Activated CD4-positive, alpha-beta T cell treated with anti-CD3 and anti-CD28 coated beads, Interleukin-2, amount 50 U/mL, for 48 hours (primary cell): ENCODE measurements around the gene MRPS27.

Experiments used
- DNase-seq, 2 experiments: peaks; one replicate each; pipeline ENCODE4 v3.0.0-alpha.2; 2020

MRPS27 gene

GRCh38 chr5:72319976-72320752 is at the start of gene MRPS27, which contains the start of gene PTCD2:
MRPS27 (minus strand) TSS chr5:72320240; CDS start chr5:72320221, 19 bp downstream.
PTCD2 (plus strand) TSS chr5:72320373; CDS start chr5:72320383, 10 bp downstream.
- peak; percentile 94 to 96 for DNase-seq

- DNase-seq: no peak
Observed at GRCh38 chr5:72369711-72370110, 49.7 kb upstream of the MRPS27 start.

- DNase-seq: no peak
Observed at GRCh38 chr5:72369301-72369700, 49.3 kb upstream of the MRPS27 start.

- no peak for DNase-seq
Observed at GRCh38 chr5:72368271-72368670, 48.2 kb upstream of the MRPS27 start.

DNA sequence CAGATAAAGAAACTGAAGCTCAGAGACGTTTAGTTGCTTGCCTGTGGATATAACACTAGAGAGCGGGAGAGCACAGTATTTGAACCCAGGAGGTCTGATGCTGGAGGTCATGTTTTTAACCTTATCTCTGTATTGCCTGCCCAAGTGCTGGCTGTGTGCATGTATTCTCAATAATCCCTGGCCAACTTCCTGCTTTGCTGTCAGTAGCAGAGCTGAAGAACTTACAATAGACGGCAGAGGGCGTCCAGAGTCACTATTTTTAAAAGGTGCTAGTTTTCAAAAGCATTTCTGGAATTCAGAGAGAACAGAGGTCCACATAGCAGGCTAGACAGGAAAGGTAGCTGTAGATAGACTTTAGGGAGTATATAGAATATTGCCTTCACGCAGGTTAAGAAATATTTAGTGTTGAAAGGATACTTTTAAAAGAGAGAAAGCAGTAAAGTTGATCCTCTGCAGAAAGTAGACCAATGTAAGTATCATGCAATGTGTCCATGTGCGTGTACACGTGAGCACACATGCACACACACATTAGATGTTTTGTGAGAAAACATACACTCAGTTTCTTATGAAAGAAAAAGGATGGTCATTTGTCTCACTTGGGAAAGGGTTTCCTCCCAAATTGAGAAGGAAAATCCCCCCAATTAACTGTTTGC is 46.4 kb upstream of the MRPS27 start:
- peak; percentile 13 to 36 for DNase-seq

DNA sequence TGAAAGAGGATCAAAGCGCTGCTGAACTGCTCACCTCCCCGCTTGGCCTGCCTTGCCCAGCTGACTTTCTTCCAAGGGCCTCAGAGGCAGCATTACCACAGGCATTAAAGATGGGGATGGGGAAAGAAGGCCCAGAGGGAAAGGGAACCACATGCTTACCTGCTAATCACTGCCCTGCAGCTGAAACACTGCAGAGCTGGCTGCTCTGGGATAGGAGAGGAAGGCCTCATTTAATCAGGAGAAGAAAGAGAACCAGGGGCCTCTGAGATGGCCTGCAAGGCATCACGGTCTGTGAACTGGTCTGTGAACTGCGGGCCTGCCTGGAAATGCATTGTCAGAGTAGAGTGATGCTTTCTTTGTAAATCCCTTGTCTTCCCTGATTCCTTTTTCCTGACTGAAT is 44.9 kb upstream of the MRPS27 start:
- no peak for DNase-seq

- no peak for DNase-seq
Observed at GRCh38 chr5:72364171-72364570, 44.1 kb upstream of the MRPS27 start.

DNA sequence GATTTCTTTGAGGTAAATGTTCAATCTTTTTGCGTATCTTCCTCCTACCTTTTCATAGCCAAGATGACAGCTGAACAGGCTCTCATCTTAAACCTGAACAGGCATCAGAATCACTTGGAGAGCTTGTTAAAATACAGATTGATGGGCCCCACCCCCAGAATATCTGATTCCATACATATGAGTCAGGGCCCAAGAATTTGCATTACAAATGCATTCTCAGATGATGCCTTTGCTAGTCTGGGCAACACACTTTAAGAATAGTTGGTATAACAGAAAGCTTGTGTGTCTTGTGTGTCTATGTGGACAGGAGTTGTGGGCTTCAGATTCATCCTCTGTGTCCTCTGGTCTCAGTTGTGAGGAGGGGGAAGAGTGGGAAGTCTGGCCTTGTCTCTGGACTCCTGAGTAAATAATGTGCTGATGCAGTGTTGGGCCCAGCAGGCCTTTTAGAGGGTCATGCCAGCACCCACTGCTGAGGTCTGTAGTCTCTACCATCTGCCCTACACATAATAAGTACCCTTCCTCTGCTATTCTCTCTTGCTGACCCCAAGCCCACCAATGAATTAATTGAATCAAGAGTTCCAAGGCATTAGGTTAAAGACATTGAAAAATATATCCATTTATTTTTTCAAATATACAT is 43.2 kb upstream of the MRPS27 start:
- no peak for DNase-seq

- no peak for DNase-seq
Observed at GRCh38 chr5:72359886-72360285, 39.8 kb upstream of the MRPS27 start.

DNA sequence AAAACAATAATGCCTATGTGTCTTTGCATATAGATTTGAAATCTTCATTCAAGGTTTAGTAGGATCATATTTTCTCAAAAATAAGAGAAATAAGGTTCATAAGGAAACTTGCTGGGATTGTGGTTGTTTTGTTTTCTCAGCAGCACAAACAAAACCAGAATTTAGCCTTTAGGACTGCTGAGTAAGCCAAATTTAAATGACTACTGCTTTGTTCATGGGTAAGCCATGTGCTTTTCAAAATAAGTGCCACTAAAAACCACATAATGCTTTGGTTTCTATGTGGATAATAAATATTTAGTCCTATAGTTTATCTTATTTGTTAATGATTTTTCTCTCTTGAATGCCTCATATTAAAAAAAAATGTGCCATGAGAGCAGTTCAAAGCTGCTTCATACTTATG is 38.9 kb upstream of the MRPS27 start:
- DNase-seq: no peak

GRCh38 chr5:72356361-72356760 is 36.3 kb upstream of the MRPS27 start:
- no peak for DNase-seq

DNA sequence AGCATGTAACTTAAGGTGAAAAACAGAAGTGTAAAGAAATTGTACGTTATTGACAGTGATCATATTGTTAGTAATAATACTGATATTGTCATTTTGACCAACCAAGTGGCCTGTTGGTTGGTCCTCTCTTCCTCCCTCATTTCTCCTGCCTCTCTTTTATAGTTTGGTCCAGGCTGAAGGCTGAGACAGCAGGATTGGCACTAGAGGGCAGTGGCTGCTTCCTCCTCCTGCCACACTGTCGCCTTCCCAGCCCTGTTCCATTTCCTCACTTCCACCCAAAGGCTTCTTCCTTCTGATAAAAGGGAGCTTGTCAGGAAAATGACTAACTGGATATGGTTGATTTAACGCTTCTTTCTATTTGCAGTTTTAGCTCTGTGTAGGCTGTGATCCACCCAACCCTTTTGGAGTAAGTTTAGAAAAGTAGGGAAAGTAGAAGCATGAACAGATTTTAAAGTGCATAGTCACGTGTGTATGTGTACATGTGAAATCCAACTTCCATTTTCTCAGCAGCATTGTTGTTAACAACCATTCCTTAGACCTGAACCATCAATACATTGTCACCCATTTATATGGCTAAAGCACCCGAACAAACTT is 35.8 kb upstream of the MRPS27 start:
- no peak for DNase-seq

- no peak for DNase-seq
Observed at GRCh38 chr5:72353046-72353445, 33.0 kb upstream of the MRPS27 start.

GRCh38 chr5:72352616-72353015 is 32.6 kb upstream of the MRPS27 start:
- DNase-seq: no peak

GRCh38 chr5:72351376-72351775 is 31.3 kb upstream of the MRPS27 start:
- DNase-seq: no peak

DNA sequence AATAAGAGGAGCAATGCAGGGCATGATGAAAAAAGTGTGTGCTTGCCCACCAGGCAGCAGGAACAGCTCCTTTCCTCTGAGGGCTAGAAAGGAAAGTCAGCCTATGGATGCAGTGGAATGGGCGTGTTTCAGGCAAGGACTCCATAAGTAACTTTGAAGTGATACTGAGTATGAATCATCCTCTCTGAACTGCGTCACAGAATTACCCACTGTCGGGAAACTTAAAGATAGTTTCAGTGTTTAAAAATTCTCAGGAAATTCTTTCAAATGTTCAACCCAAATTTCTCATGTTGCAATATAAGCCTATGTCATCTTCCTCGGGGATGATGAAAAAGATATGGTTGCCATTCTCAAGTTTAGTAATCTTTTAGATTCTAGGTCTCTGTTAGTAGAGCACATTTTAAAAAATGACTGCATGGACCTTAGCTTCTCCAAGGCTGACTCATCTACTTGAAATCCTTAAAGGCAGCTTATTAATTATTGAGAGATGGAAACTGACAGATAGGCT is 27.8 kb upstream of the MRPS27 start:
- DNase-seq: peak; percentile 15 to 27

DNA sequence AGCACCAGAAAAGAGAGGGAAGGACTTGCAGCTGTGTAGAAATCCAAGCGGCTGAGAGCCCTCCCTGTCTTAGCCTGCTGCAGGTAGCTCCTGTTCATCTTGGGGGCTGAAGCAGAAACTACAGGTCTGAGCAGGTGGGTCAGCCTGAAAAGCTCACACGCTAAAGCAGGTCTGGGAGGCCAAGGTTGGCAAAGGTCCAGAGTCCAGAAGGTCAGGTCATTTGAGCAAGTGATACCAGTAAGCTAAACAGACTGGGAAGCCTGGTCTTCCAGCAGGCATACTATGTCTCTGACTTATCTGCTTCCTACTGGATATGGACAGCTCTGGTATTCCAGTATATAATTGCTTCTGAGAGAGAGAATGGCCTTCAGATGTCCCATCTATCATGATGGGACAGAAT is 26.4 kb upstream of the MRPS27 start:
- DNase-seq: no peak

GRCh38 chr5:72338689-72339209 is 18.7 kb upstream of the MRPS27 start:
- no peak for DNase-seq

DNA sequence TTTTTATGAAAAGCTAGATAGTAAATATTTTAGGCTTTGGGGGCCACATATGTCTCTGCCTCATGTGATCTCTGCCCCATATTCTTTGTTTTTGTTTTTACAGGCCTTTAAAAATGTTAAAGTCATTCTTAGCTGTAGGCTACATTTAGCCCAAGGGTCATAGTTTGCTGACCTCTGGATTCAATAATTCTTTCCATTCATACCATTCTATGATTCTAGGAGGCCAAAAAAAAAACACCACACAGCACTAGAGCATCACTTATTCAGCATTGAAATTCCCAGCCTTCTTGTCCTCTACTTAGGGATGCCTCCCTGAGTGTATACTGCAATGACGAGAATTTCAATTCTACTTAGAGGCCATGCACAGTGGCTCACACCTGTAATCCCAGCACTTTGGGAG is 17.1 kb upstream of the MRPS27 start:
- no peak for DNase-seq

DNA sequence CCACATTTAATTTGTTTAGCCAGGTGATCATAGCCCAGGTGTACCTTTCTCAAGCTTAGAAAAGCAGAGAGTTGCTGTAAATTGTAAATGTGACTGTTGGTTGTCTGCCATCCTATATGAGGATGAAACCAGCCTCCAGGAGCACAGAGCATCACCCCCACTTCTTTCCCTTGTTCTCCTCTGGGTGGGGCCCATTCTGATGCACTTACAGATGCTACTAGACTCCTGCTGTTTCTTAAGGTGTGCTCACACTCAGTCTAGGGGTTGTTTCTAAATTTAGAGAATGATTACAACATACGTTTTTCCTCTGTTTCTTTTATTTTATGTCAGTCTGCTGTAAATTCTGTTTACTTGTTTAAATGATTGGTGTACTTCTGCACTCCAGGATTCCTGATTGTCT is 10.7 kb upstream of the MRPS27 start:
- no peak for DNase-seq

DNA sequence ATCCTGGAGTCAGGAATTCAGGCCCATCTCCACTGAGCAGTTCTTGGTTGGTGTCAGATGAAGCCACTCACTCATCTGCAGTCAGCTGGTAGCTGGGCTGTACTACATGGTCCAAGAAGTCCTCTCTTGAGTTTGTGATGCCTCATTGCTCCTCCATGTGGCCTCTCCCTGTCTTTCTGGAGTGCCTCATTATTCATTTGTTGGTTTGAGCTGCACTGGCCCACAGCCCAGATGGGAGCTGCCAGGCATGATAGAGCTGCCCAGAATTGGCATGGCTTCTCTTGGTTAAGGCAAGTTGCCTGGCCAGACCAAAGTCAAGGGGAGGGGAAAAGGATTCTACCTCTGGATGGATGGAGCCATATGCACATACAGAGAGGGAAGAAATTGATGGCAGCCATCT is 8.1 kb upstream of the MRPS27 start:
- no peak for DNase-seq

DNA sequence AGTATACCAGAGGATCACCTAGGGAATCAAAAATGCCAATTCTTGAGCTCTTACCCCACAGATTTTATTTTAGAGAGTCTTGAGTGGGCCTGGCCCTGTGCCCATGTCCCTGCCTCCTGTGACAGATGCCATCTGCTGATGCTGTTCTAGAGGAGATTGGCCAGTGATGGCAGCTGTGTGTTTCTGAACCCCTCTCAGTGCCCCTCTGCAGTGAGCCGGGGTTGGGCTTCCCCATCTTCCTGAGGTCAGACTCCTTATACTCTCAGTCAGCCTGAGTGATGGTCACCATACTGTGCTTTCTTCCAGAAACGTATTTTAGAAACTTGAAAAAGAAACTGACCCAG is 6.2 kb upstream of the MRPS27 start:
- no peak for DNase-seq
